OCI-LY1 (cell line): ENCODE data around the gene SMYD3.

Experiments used
- EZH2 ChIP-seq: fragments of 200-600 bp; sonication (generic), shearing (Covaris generic); IDR thresholded peaks from 2 replicates; pipeline ENCODE4 v1.8.0; 2017; ENCODE audit warnings: borderline replicate concordance, mixed run types, mild to moderate bottlenecking, antibody characterized with exemption, low read length, moderate library complexity, mixed read lengths
- TF ChIP-seq, protein P1 (sequence below): fragments of 200-600 bp; sonication (generic), shearing (Covaris generic); IDR thresholded peaks from 2 replicates; pipeline ENCODE4 v1.5.1; 2017; ENCODE audit warnings: mild to moderate bottlenecking, antibody characterized with exemption, low read length, moderate library complexity, mixed read lengths

DNA sequence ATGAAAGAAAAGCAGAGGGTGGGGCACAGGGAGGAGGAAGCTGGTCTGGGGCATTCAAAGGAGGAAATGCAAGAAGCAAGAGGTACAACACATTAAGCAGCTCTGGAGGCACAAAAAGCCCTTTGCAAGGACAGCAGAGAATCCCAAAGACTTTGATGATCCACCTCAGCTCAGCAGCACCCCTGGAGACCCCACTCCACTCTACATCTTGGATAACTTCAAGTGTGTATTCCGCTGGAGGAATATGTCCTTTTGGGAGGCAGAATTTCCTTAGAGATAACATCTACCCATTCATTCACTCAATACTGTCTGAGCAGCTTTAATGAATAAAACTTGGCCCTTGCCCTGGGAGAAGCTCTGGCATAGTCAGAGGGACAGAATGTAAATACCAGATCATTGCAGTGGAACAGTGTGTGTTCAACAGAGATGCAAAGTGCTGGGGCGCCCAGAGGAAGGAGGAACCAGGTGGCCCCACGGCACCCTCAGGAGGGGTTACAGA is 752.6 kb downstream of the SMYD3 start:
- TF ChIP-seq EZH2 = no peak
- TF ChIP-seq, protein P1, sequence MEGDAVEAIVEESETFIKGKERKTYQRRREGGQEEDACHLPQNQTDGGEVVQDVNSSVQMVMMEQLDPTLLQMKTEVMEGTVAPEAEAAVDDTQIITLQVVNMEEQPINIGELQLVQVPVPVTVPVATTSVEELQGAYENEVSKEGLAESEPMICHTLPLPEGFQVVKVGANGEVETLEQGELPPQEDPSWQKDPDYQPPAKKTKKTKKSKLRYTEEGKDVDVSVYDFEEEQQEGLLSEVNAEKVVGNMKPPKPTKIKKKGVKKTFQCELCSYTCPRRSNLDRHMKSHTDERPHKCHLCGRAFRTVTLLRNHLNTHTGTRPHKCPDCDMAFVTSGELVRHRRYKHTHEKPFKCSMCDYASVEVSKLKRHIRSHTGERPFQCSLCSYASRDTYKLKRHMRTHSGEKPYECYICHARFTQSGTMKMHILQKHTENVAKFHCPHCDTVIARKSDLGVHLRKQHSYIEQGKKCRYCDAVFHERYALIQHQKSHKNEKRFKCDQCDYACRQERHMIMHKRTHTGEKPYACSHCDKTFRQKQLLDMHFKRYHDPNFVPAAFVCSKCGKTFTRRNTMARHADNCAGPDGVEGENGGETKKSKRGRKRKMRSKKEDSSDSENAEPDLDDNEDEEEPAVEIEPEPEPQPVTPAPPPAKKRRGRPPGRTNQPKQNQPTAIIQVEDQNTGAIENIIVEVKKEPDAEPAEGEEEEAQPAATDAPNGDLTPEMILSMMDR = no peak
